SK-N-SH (cell line): ENCODE results near the gene CSF2RB.

Experiments used
- CHD2 ChIP-seq: fragments of 150-350 bp; IDR thresholded peaks from 2 replicates; pipeline ENCODE4 v1.6.1; 2018; ENCODE audit warnings: low read length; ENCODE audit not compliant: partially characterized antibody
- EP300 ChIP-seq, 2 experiments: IDR thresholded peaks; 2 replicates each; pipeline versions ENCODE4 v1.4.0 to v1.6.1; 2012; ENCODE audit warnings: borderline replicate concordance in 1 of 2, low read depth in 1 of 2, low read length in 1 of 2
- TAF1 ChIP-seq: IDR thresholded peaks from 2 replicates; pipeline ENCODE4 v1.6.1; 2012; ENCODE audit warnings: low read depth, mild to moderate bottlenecking, low read length, moderate library complexity, borderline replicate concordance

DNA sequence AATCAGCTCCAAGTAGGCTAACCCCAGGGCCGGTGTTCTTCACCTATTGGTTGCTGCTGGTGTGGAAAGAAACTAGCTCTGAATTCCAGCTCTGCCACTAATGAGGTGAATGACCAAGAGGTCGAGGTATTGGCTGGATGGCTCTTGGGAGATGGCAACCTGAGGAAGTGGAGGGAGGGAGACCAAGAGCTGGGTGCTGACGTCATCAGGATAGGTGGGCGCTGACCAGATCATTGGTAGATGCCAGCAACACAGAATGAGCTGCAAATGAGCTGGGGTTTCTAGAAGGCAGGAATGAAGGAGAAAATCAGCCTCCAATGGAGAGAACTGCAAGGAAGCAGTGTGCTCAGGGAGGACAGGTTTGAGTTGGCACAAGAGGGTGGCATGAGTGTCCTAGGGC, 14.7 kb upstream of the CSF2RB start:
- TF ChIP-seq TAF1, result no peak
- TF ChIP-seq EP300 (IDR thresholded peaks at IDR 0.05; ENCODE audit: borderline replicate concordance in 1 of 2, low read depth in 1 of 2, low read length in 1 of 2), result no peak
- no peak for TF ChIP-seq CHD2
